Neural progenitor cell (in vitro differentiated cells): ENCODE measurements around the gene VKORC1. TPM values are rescaled to one million over a fixed set of nuclear protein-coding genes. Genes with fewer than 3 reads are reported as not detected.

Experiments
- DNase-seq: peaks from one replicate; pipeline ENCODE4 v3.0.0-alpha.2; 2016; ENCODE audit warnings: low spot score
- H2AFZ ChIP-seq: fragments of 200-600 bp; sonication (generic); replicated peaks from 2 replicates; pipeline ENCODE4 v1.6.1; 2016; ENCODE audit warnings: antibody characterized with exemption
- H3F3A ChIP-seq: fragments of 200-600 bp; sonication (generic); 2 replicates; pipeline ENCODE4 v1.6.1; 2016; ENCODE audit warnings: antibody characterized with exemption, low read depth
- H3K27ac ChIP-seq: fragments of 200-600 bp; sonication (generic); 2 replicates; pipeline ENCODE4 v1.5.1; 2016; ENCODE audit warnings: mild to moderate bottlenecking
- H3K27me3 ChIP-seq: fragments of 200-600 bp; sonication (generic); 2 replicates; pipeline ENCODE4 v1.6.1; 2016; ENCODE audit warnings: mild to moderate bottlenecking, moderate library complexity
- H3K36me3 ChIP-seq: fragments of 200-600 bp; sonication (generic); 2 replicates; pipeline ENCODE4 v1.5.1; 2016
- H3K4me1 ChIP-seq: fragments of 200-600 bp; sonication (generic); 2 replicates; pipeline ENCODE4 v1.6.1; 2016; ENCODE audit warnings: mixed run types
- H3K4me2 ChIP-seq: fragments of 200-600 bp; sonication (generic); 2 replicates; pipeline ENCODE4 v1.6.1; 2016
- H3K4me3 ChIP-seq: fragments of 200-600 bp; sonication (generic); 2 replicates; pipeline ENCODE4 v1.5.1; 2016
- H3K79me2 ChIP-seq: fragments of 200-600 bp; sonication (generic); 2 replicates; pipeline ENCODE4 v1.6.1; 2016; ENCODE audit warnings: low read depth
- H3K9ac ChIP-seq: fragments of 200-600 bp; sonication (generic); 2 replicates; pipeline ENCODE4 v1.6.1; 2016
- H3K9me3 ChIP-seq: fragments of 200-600 bp; sonication (generic); 2 replicates; pipeline ENCODE4 v1.5.1; 2016; ENCODE audit warnings: low read depth
- H4K20me1 ChIP-seq: fragments of 200-600 bp; sonication (generic); 2 replicates; pipeline ENCODE4 v1.6.1; 2016; ENCODE audit warnings: low read depth
- H3K27ac Mint-ChIP-seq: 3 replicates; pipeline ENCODE4 v1.8.0; 2021; ENCODE audit warnings: mixed read lengths
- H3K27me3 Mint-ChIP-seq: 2 replicates; pipeline ENCODE4 v1.8.0; 2022; ENCODE audit warnings: low read depth, mild to moderate bottlenecking, inconsistent platforms, moderate library complexity, mixed read lengths; ENCODE audit not compliant: insufficient read depth
- H3K36me3 Mint-ChIP-seq: 3 replicates; pipeline ENCODE4 v1.8.0; 2021; ENCODE audit warnings: mixed read lengths
- H3K4me1 Mint-ChIP-seq: 3 replicates; pipeline ENCODE4 v1.8.0; 2021; ENCODE audit warnings: mixed read lengths
- H3K4me3 Mint-ChIP-seq: 3 replicates; pipeline ENCODE4 v1.8.0; 2021; ENCODE audit warnings: mild to moderate bottlenecking, moderate library complexity, mixed read lengths
- H3K9me3 Mint-ChIP-seq: 3 replicates; pipeline ENCODE4 v1.8.0; 2020; ENCODE audit warnings: mixed read lengths
- CTCF ChIP-seq: fragments of 200-600 bp; sonication (generic); IDR thresholded peaks from 2 replicates; pipeline ENCODE4 v1.5.1; 2017; ENCODE audit warnings: antibody characterized with exemption, mild to moderate bottlenecking
- EZH2 ChIP-seq: fragments of 200-600 bp; sonication (generic); IDR thresholded peaks from 2 replicates; pipeline ENCODE4 v1.6.1; 2017; ENCODE audit warnings: antibody characterized with exemption, mild to moderate bottlenecking, moderate library complexity
- EZH2phosphoT487 ChIP-seq: fragments of 200-600 bp; sonication (generic); IDR thresholded peaks from 2 replicates; pipeline ENCODE4 v1.6.1; 2017; ENCODE audit warnings: antibody characterized with exemption
- total RNA-seq: library from RNA; depleted of rRNA; stranded (reverse); fragments of >200 nt; gene quantifications from 2 replicates; pipeline ENCODE4 v1.2.3, GENCODE V29; 2015; ENCODE audit warnings: low replicate concordance

The VKORC1 gene
- total RNA-seq, 1 donor from 2014 or later: 95.9 TPM

DNA sequence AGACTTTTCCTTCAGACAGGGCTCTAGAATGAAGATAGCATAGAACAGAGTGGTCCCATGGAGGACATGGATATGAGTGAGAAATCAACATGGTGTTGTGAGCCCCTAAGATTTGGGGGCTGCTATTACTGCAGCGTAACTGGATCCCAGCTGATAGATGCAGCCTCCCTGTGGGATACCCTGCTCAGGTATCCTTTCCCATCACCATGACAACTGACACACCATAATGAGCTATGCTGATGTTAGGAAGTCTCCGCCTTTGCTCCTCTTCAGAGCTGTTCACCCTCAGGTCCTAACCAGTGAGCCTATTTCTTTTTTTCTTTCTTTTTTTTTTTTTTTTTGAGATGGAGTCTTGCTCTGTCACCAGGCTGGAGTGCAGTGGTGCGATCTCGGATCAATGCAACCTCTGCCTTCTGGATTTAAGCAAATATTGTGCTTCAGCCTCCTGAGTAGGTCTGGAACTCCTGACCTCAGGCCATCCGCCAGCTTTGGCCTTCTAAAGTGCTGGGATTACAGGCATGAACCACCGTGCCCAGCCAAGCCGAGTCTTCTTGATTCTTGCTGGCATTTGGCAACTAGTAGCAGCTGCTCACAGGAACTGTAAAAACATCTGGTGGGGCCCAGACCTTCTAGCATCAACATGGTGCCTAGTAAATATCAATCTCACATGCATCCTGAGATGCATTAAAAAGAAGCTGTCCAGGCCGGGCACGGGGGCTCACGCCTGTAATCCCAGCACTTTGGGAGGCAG lies 44.1 kb downstream of the VKORC1 start:
- TF ChIP-seq EZH2phosphoT487: no peak
- no peak for TF ChIP-seq CTCF
- no peak for TF ChIP-seq EZH2
- no peak overlapping the region for H3K9ac ChIP-seq
- H3F3A ChIP-seq: peaks cover 3% of the 10 kb centered on the region
- H3K9me3 Mint-ChIP-seq: no peaks in the 10 kb centered on the region
- peaks cover 5% of the 10 kb centered on the region for H3K4me1 Mint-ChIP-seq
- H3K4me3 Mint-ChIP-seq: no peak overlapping the region
- no peak overlapping the region for H3K27ac ChIP-seq
- H4K20me1 ChIP-seq: no peaks in the 10 kb centered on the region
- no peak overlapping the region for H3K4me2 ChIP-seq
- no peaks in the 10 kb centered on the region for H3K4me1 ChIP-seq
- no peaks in the 10 kb centered on the region for H3K27me3 ChIP-seq
- no peak for DNase-seq
- H3K36me3 Mint-ChIP-seq: peaks cover 2% of the 10 kb centered on the region
- no peak overlapping the region for H2AFZ ChIP-seq
- H3K27me3 Mint-ChIP-seq: peaks cover 3% of the 10 kb centered on the region
- H3K36me3 ChIP-seq: no peaks in the 10 kb centered on the region
- no peaks in the 10 kb centered on the region for H3K9me3 ChIP-seq
- H3K4me3 ChIP-seq: no peak overlapping the region
- H3K27ac Mint-ChIP-seq: no peak overlapping the region
- H3K79me2 ChIP-seq: no peaks in the 10 kb centered on the region

DNA sequence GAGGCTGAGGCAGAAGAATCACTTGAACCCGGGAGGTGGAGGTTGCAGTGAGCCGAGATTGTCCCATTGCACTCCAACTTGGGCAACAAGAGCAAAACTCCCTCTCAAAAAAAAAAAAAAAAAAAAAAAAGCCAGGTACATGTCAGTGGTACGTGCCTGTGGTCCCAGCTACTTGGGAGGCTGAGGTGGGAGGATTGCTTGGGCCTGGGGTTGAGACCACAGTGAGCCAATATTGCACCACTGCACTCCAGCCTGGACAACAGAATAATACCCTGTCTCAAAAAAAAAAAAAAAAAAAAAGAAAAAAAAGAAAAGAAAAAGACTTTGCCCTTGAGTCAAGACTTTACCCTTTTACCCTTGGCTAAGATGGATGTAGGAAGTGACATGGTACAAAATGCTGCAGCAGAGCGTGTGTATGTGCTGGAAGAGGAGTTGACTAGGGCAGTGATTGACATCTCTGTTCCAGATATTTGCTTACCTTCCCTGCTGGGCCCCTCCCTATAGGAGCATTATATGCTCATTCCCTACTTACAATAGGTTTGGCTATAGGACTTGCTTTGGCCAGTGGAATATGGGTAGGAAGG lies 50.6 kb downstream of the VKORC1 start:
- Mint-ChIP-seq H3K27ac (no peak overlapping the region), H3K4me1 (no peaks in the 10 kb centered on the region), H3K36me3 (peaks cover 4% of the 10 kb centered on the region), H3K9me3 (no peaks in the 10 kb centered on the region), H3K4me3 (no peak overlapping the region), H3K27me3 (no peaks in the 10 kb centered on the region)
- Histone ChIP-seq H3K27me3 (no peaks in the 10 kb centered on the region), H3K9ac (no peak overlapping the region), H4K20me1 (no peaks in the 10 kb centered on the region), H3K4me2 (no peak overlapping the region), H3K4me1 (no peaks in the 10 kb centered on the region), H3K36me3 (no peaks in the 10 kb centered on the region), H2AFZ (no peak overlapping the region), H3K79me2 (no peaks in the 10 kb centered on the region), H3K9me3 (no peaks in the 10 kb centered on the region), H3F3A (peaks cover 9% of the 10 kb centered on the region), H3K27ac (no peak overlapping the region), H3K4me3 (no peak overlapping the region)
- DNase-seq: no peak
- no peak for TF ChIP-seq EZH2phosphoT487
- no peak for TF ChIP-seq EZH2
- TF ChIP-seq CTCF: no peak

DNA sequence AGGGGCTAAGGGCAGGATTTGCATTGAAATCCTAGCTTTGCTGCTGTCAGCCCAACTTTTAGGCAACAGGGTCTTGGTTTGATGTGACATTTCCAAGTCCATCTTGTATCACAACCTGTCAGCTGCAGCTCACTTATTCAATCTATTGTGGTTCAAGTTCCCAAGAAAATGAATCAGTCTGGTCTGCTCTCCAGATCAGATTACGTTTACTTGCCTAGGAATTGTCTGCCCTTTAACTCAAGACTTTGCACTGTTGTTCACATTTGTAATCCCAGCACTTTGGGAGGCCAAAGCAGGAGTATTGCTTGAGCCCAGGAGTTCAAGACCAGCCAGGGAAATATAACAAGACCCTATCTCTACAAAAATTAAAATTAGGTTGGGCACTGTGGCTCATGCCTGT lies 51.2 kb downstream of the VKORC1 start:
- Histone ChIP-seq H3K36me3 (no peaks in the 10 kb centered on the region), H3K9me3 (no peaks in the 10 kb centered on the region), H2AFZ (no peak overlapping the region), H3K4me2 (no peak overlapping the region), H3K4me1 (no peaks in the 10 kb centered on the region), H3K27ac (no peak overlapping the region), H3K27me3 (no peaks in the 10 kb centered on the region), H3K4me3 (no peak overlapping the region), H3F3A (peaks cover 9% of the 10 kb centered on the region), H3K9ac (no peak overlapping the region), H4K20me1 (no peaks in the 10 kb centered on the region), H3K79me2 (no peaks in the 10 kb centered on the region)
- no peak for TF ChIP-seq EZH2
- TF ChIP-seq CTCF: no peak
- no peak for TF ChIP-seq EZH2phosphoT487
- Mint-ChIP-seq H3K27me3 (no peaks in the 10 kb centered on the region), H3K4me3 (no peak overlapping the region), H3K4me1 (no peaks in the 10 kb centered on the region), H3K27ac (no peak overlapping the region), H3K36me3 (peaks cover 4% of the 10 kb centered on the region), H3K9me3 (no peaks in the 10 kb centered on the region)
- no peak for DNase-seq
